C4-2B (cell line): ENCODE measurements around the gene ELOVL6.

Experiments
- CTCF ChIP-seq: fragments of 450-650 bp; conservative IDR thresholded peaks from 2 replicates; pipeline ENCODE4 v1.5.1; 2017; ENCODE audit warnings: mild to moderate bottlenecking
- ZFX ChIP-seq: fragments of 450-650 bp; IDR thresholded peaks from 2 replicates; pipeline ENCODE4 v1.6.1; 2017

DNA sequence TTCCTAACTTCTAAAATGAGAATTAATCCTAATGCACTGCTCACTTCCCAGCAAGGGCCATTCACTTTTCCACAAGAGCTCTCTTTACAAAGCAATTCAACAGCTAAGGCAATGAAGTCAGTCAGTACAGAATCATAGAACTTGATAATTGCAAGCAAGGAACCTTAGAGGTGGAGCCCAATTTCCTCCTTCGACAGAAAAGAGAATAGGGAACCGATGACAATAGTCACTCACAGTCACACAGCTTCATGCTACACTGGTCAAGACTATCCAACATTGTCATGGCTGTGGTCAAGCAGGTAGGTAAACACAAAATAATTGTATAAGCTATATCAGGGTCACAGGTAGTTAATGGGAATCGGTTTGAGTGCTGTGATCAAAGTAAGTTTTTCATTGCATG lies 90.0 kb downstream of the ELOVL6 start:
- no peak for TF ChIP-seq CTCF
- no peak for TF ChIP-seq ZFX
